DND-41 (cell line): Measurements from ENCODE around the gene GRID2.
"Not testable (repeated sequence)": the region's sequence is repeated elsewhere in the genome, so short reads cannot be mapped to it uniquely, and the experiment has no call there.

Source experiments
- ATAC-seq: fragments of 200-7000 bp; cut with Tn5 transposase; 3 replicates; pipeline ENCODE4 v1.9.1; 2021; ENCODE audit warnings: low read depth; ENCODE audit not compliant: insufficient read depth
- DNase-seq: peaks from one replicate; pipeline ENCODE4 v3.0.0-alpha.2; 2020
- H2AFZ ChIP-seq: 2 replicates; pipeline ENCODE4 v1.6.0; 2012; ENCODE audit warnings: low read depth, low read length
- H3K27ac ChIP-seq: 2 replicates; pipeline ENCODE4 v1.5.1; 2012; ENCODE audit warnings: low read length, inconsistent platforms
- H3K27me3 ChIP-seq: fragments of 200-600 bp; sonication (generic); 2 replicates; pipeline ENCODE4 v1.6.0; 2012; ENCODE audit warnings: low read length, mild to moderate bottlenecking, inconsistent platforms; ENCODE audit not compliant: insufficient read depth, poor library complexity
- H3K36me3 ChIP-seq: 2 replicates; pipeline ENCODE4 v1.5.1; 2012; ENCODE audit warnings: low read length, inconsistent platforms; ENCODE audit not compliant: insufficient read depth
- H3K4me1 ChIP-seq: 2 replicates; pipeline ENCODE4 v1.5.1; 2012; ENCODE audit warnings: mild to moderate bottlenecking, low read length; ENCODE audit not compliant: insufficient read depth
- H3K4me2 ChIP-seq: 2 replicates; pipeline ENCODE4 v1.6.0; 2012; ENCODE audit warnings: mild to moderate bottlenecking, moderate library complexity, low read length, inconsistent platforms; ENCODE audit not compliant: insufficient read depth
- H3K4me3 ChIP-seq, 2 experiments: fragments of 200-600 bp in 1 of 2; shearing (Covaris generic) in 1 of 2; 2 replicates each; pipeline ENCODE4 v1.5.1; 2012 to 2016; ENCODE audit warnings: inconsistent platforms in 2 of 2, low read length in 2 of 2, mild to moderate bottlenecking in 2 of 2, low read depth in 1 of 2, moderate library complexity in 1 of 2
- H3K79me2 ChIP-seq: 2 replicates; pipeline ENCODE4 v1.6.0; 2012; ENCODE audit warnings: low read length, inconsistent platforms; ENCODE audit not compliant: insufficient read depth
- H3K9ac ChIP-seq: 2 replicates; pipeline ENCODE4 v1.6.0; 2012; ENCODE audit warnings: low read depth, mild to moderate bottlenecking, inconsistent platforms, low read length, moderate library complexity
- H3K9me3 ChIP-seq: 2 replicates; pipeline ENCODE4 v1.5.1; 2012; ENCODE audit warnings: low read length, moderate library complexity, mild to moderate bottlenecking, inconsistent platforms; ENCODE audit not compliant: insufficient read depth, severe bottlenecking
- H4K20me1 ChIP-seq: 2 replicates; pipeline ENCODE4 v1.6.0; 2012; ENCODE audit warnings: low read length; ENCODE audit not compliant: insufficient read depth
- CTCF ChIP-seq: IDR thresholded peaks from 2 replicates; pipeline ENCODE4 v1.5.1; 2012; ENCODE audit warnings: borderline replicate concordance, low read length, moderate library complexity, mild to moderate bottlenecking; ENCODE audit not compliant: poor library complexity, severe bottlenecking; ENCODE audit errors: extremely low read depth
- EZH2 ChIP-seq: IDR thresholded peaks from 3 replicates; pipeline ENCODE4 v1.6.1; 2012; ENCODE audit warnings: borderline replicate concordance, low read depth, mild to moderate bottlenecking, moderate library complexity, low read length, inconsistent platforms; ENCODE audit not compliant: severe bottlenecking

Gene GRID2

GRCh38 chr4:93289831-93290230 is 986.1 kb downstream of the GRID2 start:
- H3K79me2 ChIP-seq, result no peaks in the 10 kb centered on the region
- H3K27me3 ChIP-seq, result no peaks in the 10 kb centered on the region
- H3K36me3 ChIP-seq, result no peaks in the 10 kb centered on the region
- no peak for ATAC-seq
- DNase-seq, result no peak
- no peaks in the 10 kb centered on the region for H4K20me1 ChIP-seq
- TF ChIP-seq EZH2 (no peak), CTCF (no peak)
- H3K9me3 ChIP-seq, result no peaks in the 10 kb centered on the region
- no peaks in the 10 kb centered on the region for H3K4me1 ChIP-seq
- H3K4me2 ChIP-seq, result no peak overlapping the region
- no peak overlapping the region for H3K27ac ChIP-seq
- no peak overlapping the region for H3K9ac ChIP-seq
- no peak overlapping the region for H2AFZ ChIP-seq
- no peak overlapping the region for H3K4me3 ChIP-seq

- H2AFZ ChIP-seq, result no peak overlapping the region
- no peak overlapping the region for H3K4me2 ChIP-seq
- no peaks in the 10 kb centered on the region for H4K20me1 ChIP-seq
- ATAC-seq (no peak), DNase-seq (no peak)
- H3K9me3 ChIP-seq, result no peaks in the 10 kb centered on the region
- H3K9ac ChIP-seq, result no peak overlapping the region
- H3K27ac ChIP-seq, result no peak overlapping the region
- H3K27me3 ChIP-seq, result no peaks in the 10 kb centered on the region
- H3K4me1 ChIP-seq, result no peaks in the 10 kb centered on the region
- no peak overlapping the region for H3K4me3 ChIP-seq
- no peaks in the 10 kb centered on the region for H3K36me3 ChIP-seq
- TF ChIP-seq EZH2, result no peak
- no peak for TF ChIP-seq CTCF
- no peaks in the 10 kb centered on the region for H3K79me2 ChIP-seq
These were observed 995.4 kb downstream of the GRID2 start for GRCh38 chr4:93299118-93299517.

GRCh38 chr4:93300780-93301555 is 997.2 kb downstream of the GRID2 start:
- not testable (repeated sequence) for H3K79me2 ChIP-seq, H3K27me3 ChIP-seq, H2AFZ ChIP-seq, H3K4me3 ChIP-seq, DNase-seq, H3K4me2 ChIP-seq, H3K4me1 ChIP-seq, ATAC-seq, H4K20me1 ChIP-seq, H3K9me3 ChIP-seq, H3K9ac ChIP-seq, H3K27ac ChIP-seq, H3K36me3 ChIP-seq

- no peaks in the 10 kb centered on the region for H4K20me1 ChIP-seq
- H3K79me2 ChIP-seq, result no peaks in the 10 kb centered on the region
- H3K36me3 ChIP-seq, result no peaks in the 10 kb centered on the region
- no peak overlapping the region for H2AFZ ChIP-seq
- no peak for DNase-seq
- TF ChIP-seq EZH2 (no peak), CTCF (no peak)
- no peaks in the 10 kb centered on the region for H3K27me3 ChIP-seq
- H3K9ac ChIP-seq, result no peak overlapping the region
- no peak overlapping the region for H3K4me3 ChIP-seq
- ATAC-seq, result no peak
- H3K4me1 ChIP-seq, result no peaks in the 10 kb centered on the region
- H3K9me3 ChIP-seq, result no peaks in the 10 kb centered on the region
- no peak overlapping the region for H3K4me2 ChIP-seq
- H3K27ac ChIP-seq, result no peak overlapping the region
These were observed 998.5 kb downstream of the GRID2 start for GRCh38 chr4:93302310-93302709.
